KMS-11 (cell line): Measurements from ENCODE around the gene DONSON.

Experiments
- H2AFZ ChIP-seq: fragments of 200-600 bp; sonication (generic); 2 replicates; pipeline ENCODE4 v1.6.1; 2016; ENCODE audit warnings: antibody characterized with exemption, mixed run types, low read depth
- H3K27ac ChIP-seq: fragments of 200-600 bp; sonication (generic); 2 replicates; pipeline ENCODE4 v1.6.1; 2016; ENCODE audit warnings: mild to moderate bottlenecking, mixed run types
- H3K27me3 ChIP-seq: fragments of 200-600 bp; sonication (generic); 2 replicates; pipeline ENCODE4 v1.6.1; 2017; ENCODE audit warnings: mild to moderate bottlenecking, low read depth, mixed run types, moderate library complexity; ENCODE audit not compliant: insufficient read depth
- H3K36me3 ChIP-seq: fragments of 200-600 bp; sonication (generic); 2 replicates; pipeline ENCODE4 v1.6.1; 2017; ENCODE audit warnings: mild to moderate bottlenecking, mixed run types; ENCODE audit not compliant: insufficient read depth
- H3K4me1 ChIP-seq: fragments of 200-600 bp; sonication (generic); 2 replicates; pipeline ENCODE4 v1.6.1; 2016; ENCODE audit warnings: mild to moderate bottlenecking, low read depth, mixed run types; ENCODE audit not compliant: poor library complexity, severe bottlenecking
- H3K4me2 ChIP-seq: fragments of 200-600 bp; sonication (generic); 2 replicates; pipeline ENCODE4 v1.7.0; 2016; ENCODE audit warnings: mild to moderate bottlenecking, mixed run types
- H3K4me3 ChIP-seq: fragments of 200-600 bp; sonication (generic); IDR thresholded peaks from 2 replicates; pipeline ENCODE4 v1.6.1; 2017; ENCODE audit warnings: low read depth, low read length, mixed read lengths; ENCODE audit not compliant: insufficient read depth
- H3K79me2 ChIP-seq: fragments of 200-600 bp; sonication (generic); 2 replicates; pipeline ENCODE4 v1.6.1; 2016; ENCODE audit warnings: low read depth, mixed run types; ENCODE audit not compliant: insufficient read depth
- H3K9ac ChIP-seq: fragments of 200-600 bp; sonication (generic); 2 replicates; pipeline ENCODE4 v1.6.1; 2016; ENCODE audit warnings: mild to moderate bottlenecking, mixed run types
- H4K20me1 ChIP-seq: fragments of 200-600 bp; sonication (generic); 2 replicates; pipeline ENCODE4 v1.6.1; 2016; ENCODE audit warnings: mild to moderate bottlenecking, mixed run types; ENCODE audit not compliant: insufficient read depth
- TF ChIP-seq, protein P1 (sequence below): fragments of 200-600 bp; sonication (generic); conservative IDR thresholded peaks from 2 replicates; pipeline ENCODE4 v1.6.1; 2017; ENCODE audit warnings: low read depth, mild to moderate bottlenecking, antibody characterized with exemption, low read length, moderate library complexity, mixed read lengths

DONSON gene

DNA sequence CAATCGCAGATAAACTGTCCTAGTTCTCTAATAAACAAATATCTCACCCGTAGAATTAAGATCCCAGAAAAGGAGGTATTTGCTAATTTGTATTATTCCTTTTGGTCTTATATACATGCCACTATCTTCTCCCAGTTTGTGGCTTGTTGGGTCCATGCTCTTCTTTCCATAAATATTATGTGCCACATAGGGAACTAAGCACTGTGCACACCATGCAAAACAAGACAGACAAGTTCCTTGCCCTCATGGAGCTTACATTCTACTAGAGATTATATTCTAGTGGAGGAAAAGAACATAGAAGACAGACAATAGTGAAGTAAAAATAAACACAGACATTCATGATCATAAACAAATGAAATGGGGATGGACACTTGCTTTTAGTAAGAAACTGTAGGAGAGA lies 51.3 kb downstream of the DONSON start:
- Histone ChIP-seq H3K9ac (no peak overlapping the region), H3K4me2 (no peak overlapping the region), H3K4me1 (peaks cover 20% of the 10 kb centered on the region), H2AFZ (no peak overlapping the region), H3K36me3 (peaks cover 26% of the 10 kb centered on the region; the same call in 1 of the 2 replicates), H4K20me1 (no peaks in the 10 kb centered on the region), H3K79me2 (peaks cover 58% of the 10 kb centered on the region), H3K27me3 (no peaks in the 10 kb centered on the region), H3K27ac (no peak overlapping the region), H3K4me3 (no peak overlapping the region)
- TF ChIP-seq, protein P1, sequence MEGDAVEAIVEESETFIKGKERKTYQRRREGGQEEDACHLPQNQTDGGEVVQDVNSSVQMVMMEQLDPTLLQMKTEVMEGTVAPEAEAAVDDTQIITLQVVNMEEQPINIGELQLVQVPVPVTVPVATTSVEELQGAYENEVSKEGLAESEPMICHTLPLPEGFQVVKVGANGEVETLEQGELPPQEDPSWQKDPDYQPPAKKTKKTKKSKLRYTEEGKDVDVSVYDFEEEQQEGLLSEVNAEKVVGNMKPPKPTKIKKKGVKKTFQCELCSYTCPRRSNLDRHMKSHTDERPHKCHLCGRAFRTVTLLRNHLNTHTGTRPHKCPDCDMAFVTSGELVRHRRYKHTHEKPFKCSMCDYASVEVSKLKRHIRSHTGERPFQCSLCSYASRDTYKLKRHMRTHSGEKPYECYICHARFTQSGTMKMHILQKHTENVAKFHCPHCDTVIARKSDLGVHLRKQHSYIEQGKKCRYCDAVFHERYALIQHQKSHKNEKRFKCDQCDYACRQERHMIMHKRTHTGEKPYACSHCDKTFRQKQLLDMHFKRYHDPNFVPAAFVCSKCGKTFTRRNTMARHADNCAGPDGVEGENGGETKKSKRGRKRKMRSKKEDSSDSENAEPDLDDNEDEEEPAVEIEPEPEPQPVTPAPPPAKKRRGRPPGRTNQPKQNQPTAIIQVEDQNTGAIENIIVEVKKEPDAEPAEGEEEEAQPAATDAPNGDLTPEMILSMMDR: no peak

DNA sequence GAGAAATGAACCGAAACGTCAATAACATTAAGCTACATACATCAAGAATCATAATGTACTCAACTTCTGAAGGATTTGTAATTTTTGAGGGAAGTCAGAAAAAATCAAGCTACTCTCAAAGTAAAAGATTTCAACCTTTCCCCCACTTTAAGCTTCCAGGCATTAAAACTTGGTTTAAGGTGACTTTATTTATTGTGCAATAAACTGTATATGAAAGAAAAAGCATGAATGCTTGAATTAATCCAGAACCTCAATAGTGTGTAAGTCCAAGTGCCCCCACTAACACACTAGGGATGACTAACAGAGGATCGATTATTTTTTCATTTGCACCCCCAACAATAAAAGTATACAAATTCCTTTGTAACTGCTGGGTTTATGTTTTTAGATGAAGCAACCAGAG lies 57.5 kb downstream of the DONSON start:
- H3K27ac ChIP-seq: no peak overlapping the region
- H3K4me3 ChIP-seq: no peak overlapping the region
- no peak overlapping the region for H3K4me2 ChIP-seq
- TF ChIP-seq, protein P1: no peak
- H2AFZ ChIP-seq: no peak overlapping the region
- no peaks in the 10 kb centered on the region for H3K27me3 ChIP-seq
- no peak overlapping the region for H3K9ac ChIP-seq
- H3K4me1 ChIP-seq: no peaks in the 10 kb centered on the region
- H3K36me3 ChIP-seq: no peaks in the 10 kb centered on the region; the same call in 1 of the 2 replicates
- 0 out of 2 replicates have a peak, but pooled peaks cover 3% of the 10 kb centered on the region for H3K79me2 ChIP-seq
- H4K20me1 ChIP-seq: no peaks in the 10 kb centered on the region; the same call in 1 of the 2 replicates
